Measurements from ENCODE around the gene GSG1L.

Gene GSG1L

GRCh38 chr16:27778926-27779570 is 284.5 kb downstream of the GSG1L start:
- DNase-seq (ENCODE audit: low read depth in 2 of 2, low spot score in 1 of 2) = no peak

GRCh38 chr16:27778171-27778925 is 285.2 kb downstream of the GSG1L start:
- DNase-seq (ENCODE audit: low read depth in 2 of 2, low spot score in 1 of 2) = no peak

GRCh38 chr16:27777527-27777926 is 286.0 kb downstream of the GSG1L start:
- no peak for DNase-seq (ENCODE audit: low read depth in 2 of 2, low spot score in 1 of 2)

GRCh38 chr16:27776556-27777225 is 286.8 kb downstream of the GSG1L start:
- DNase-seq (ENCODE audit: low read depth in 2 of 2, low spot score in 1 of 2) = no peak

GRCh38 chr16:27775254-27775653 is 288.3 kb downstream of the GSG1L start:
- DNase-seq (ENCODE audit: low read depth in 2 of 2, low spot score in 1 of 2) = no peak

- no peak for DNase-seq (ENCODE audit: low read depth in 2 of 2, low spot score in 1 of 2)
These were observed 288.7 kb downstream of the GSG1L start for GRCh38 chr16:27774779-27775178.

GRCh38 chr16:27773344-27773743 is 290.2 kb downstream of the GSG1L start:
- no peak for DNase-seq (ENCODE audit: low read depth in 2 of 2, low spot score in 1 of 2)

GRCh38 chr16:27772093-27772825 is 291.3 kb downstream of the GSG1L start:
- no peak for DNase-seq (ENCODE audit: low read depth in 2 of 2, low spot score in 1 of 2)

GRCh38 chr16:27771201-27771910 is 292.2 kb downstream of the GSG1L start:
- DNase-seq (ENCODE audit: low read depth in 2 of 2, low spot score in 1 of 2) = no peak

GRCh38 chr16:27770271-27771196 is 293.0 kb downstream of the GSG1L start:
- DNase-seq (ENCODE audit: low read depth in 2 of 2, low spot score in 1 of 2) = no peak

- DNase-seq (ENCODE audit: low read depth in 2 of 2, low spot score in 1 of 2) = no peak
These were observed 293.8 kb downstream of the GSG1L start for GRCh38 chr16:27769561-27770255.

GRCh38 chr16:27768651-27769272 is 294.8 kb downstream of the GSG1L start:
- no peak for DNase-seq (ENCODE audit: low read depth in 2 of 2, low spot score in 1 of 2)

- no peak for DNase-seq (ENCODE audit: low read depth in 2 of 2, low spot score in 1 of 2)
These were observed 295.4 kb downstream of the GSG1L start for GRCh38 chr16:27767971-27768591.

GRCh38 chr16:27767081-27767480 is 296.4 kb downstream of the GSG1L start:
- DNase-seq (ENCODE audit: low read depth in 2 of 2, low spot score in 1 of 2) = no peak

GRCh38 chr16:27766236-27766925 is 297.1 kb downstream of the GSG1L start:
- DNase-seq (ENCODE audit: low read depth in 2 of 2, low spot score in 1 of 2) = no peak

GRCh38 chr16:27764869-27765675 is 298.4 kb downstream of the GSG1L start:
- no peak for DNase-seq (ENCODE audit: low read depth in 2 of 2, low spot score in 1 of 2)

GRCh38 chr16:27764427-27764826 is 299.1 kb downstream of the GSG1L start:
- no peak for DNase-seq (ENCODE audit: low read depth in 2 of 2, low spot score in 1 of 2)

All from stimulated activated CD8-positive, alpha-beta memory T cell treated with anti-CD3 and anti-CD28 coated beads, Interleukin-4, amount 100 ng/mL, for 4 hours (primary cell).